ENCODE measurements around the gene ZNF106. TPM values are rescaled to one million over a fixed set of nuclear protein-coding genes. Genes with fewer than 3 reads are reported as not detected.

The ZNF106 gene
- total RNA-seq, 6 donors from 2014 or later, result 67.0 to 130 (median 93.0) TPM

GRCh38 chr15:42375252-42375651 lies 115.7 kb downstream of the ZNF106 start:
- TF ChIP-seq POLR2A (IDR thresholded peaks at IDR 0.05) (no peak), EP300 (IDR thresholded peaks at IDR 0.05) (no peak), POLR2AphosphoS5 (IDR thresholded peaks at IDR 0.05) (no peak)
- no peak overlapping the region for H3K27ac ChIP-seq
- H3K9me3 ChIP-seq, result peaks cover 0 to 4% (median 0%) of the 10 kb centered on the region in 4 donors
- DNase-seq (peak in 1 of 2 donors; percentile 67), ATAC-seq (ENCODE audit: low FRiP score in 2 of 2) (no peak)
- H3K27me3 ChIP-seq, result no peaks in the 10 kb centered on the region
- no peak overlapping the region for H3K4me3 ChIP-seq
- WGBS, 2 donors, result 65 to 78% methylated on average over 5 of the region's 5 CpGs
- no peaks in the 10 kb centered on the region for H3K36me3 ChIP-seq
- H3K4me1 ChIP-seq, result no peaks in the 10 kb centered on the region

DNA sequence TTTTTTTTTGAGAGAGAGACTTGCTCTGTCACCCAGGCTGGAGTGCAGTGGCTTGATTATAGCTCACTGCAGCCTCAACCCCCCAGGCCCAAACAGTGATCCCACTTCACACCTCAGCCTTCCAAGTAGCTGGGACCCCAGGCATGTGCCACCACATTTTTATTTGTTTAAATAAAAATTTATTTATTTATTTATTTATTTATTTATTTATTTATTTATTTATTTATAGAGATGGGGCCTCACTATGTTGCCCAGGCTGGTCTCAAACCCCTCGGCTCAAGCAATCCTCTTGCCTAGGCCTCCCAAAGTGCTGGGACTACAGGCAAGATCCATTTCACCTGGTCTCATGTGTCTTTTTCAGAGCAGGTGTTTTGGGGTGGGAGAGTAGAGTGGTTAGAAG lies 116.1 kb downstream of the ZNF106 start:
- WGBS, 2 donors, result 95 to 97% methylated on average over 1 of the region's 1 CpG
- no peaks in the 10 kb centered on the region for H3K4me1 ChIP-seq
- TF ChIP-seq EP300 (IDR thresholded peaks at IDR 0.05), result no peak
- TF ChIP-seq POLR2AphosphoS5 (IDR thresholded peaks at IDR 0.05), result no peak
- no peak for TF ChIP-seq POLR2A (IDR thresholded peaks at IDR 0.05)
- no peak for TF ChIP-seq CTCF (IDR thresholded peaks at IDR 0.05)
- H3K27me3 ChIP-seq, result no peaks in the 10 kb centered on the region
- ATAC-seq (ENCODE audit: low FRiP score in 2 of 2) (no peak), DNase-seq (no peak)
- H3K27ac ChIP-seq, result no peak overlapping the region
- no peaks in the 10 kb centered on the region for H3K36me3 ChIP-seq
- no peak overlapping the region for H3K4me3 ChIP-seq
- peaks cover 0 to 4% (median 0%) of the 10 kb centered on the region in 4 donors for H3K9me3 ChIP-seq

GRCh38 chr15:42373936-42374335 lies 117.0 kb downstream of the ZNF106 start:
- peak in 1 of 2 donors; percentile 66 for ATAC-seq (ENCODE audit: low FRiP score in 2 of 2)
- H3K9me3 ChIP-seq, result peaks cover 0 to 4% (median 0%) of the 10 kb centered on the region in 4 donors
- no peak for TF ChIP-seq CTCF (IDR thresholded peaks at IDR 0.05)
- no peak for TF ChIP-seq POLR2A (IDR thresholded peaks at IDR 0.05)
- TF ChIP-seq POLR2AphosphoS5 (IDR thresholded peaks at IDR 0.05), result no peak
- no peak for TF ChIP-seq EP300 (IDR thresholded peaks at IDR 0.05)
- no peak overlapping the region for H3K27ac ChIP-seq
- no peaks in the 10 kb centered on the region for H3K36me3 ChIP-seq
- 84 to 98% methylated on average over 4 of the region's 4 CpGs for WGBS, 2 donors
- no peaks in the 10 kb centered on the region for H3K27me3 ChIP-seq
- no peaks in the 10 kb centered on the region for H3K4me1 ChIP-seq
- H3K4me3 ChIP-seq, result no peak overlapping the region
- DNase-seq, result no peak

- no peak for DNase-seq
- WGBS, 2 donors, result 75 to 80% methylated on average over 1 of the region's 1 CpG
- no peaks in the 10 kb centered on the region for H3K4me1 ChIP-seq
- H3K9me3 ChIP-seq, result peaks cover 0 to 4% (median 0%) of the 10 kb centered on the region in 4 donors
- TF ChIP-seq CTCF (IDR thresholded peaks at IDR 0.05) (no peak), EP300 (IDR thresholded peaks at IDR 0.05) (no peak), POLR2AphosphoS5 (IDR thresholded peaks at IDR 0.05) (no peak), POLR2A (IDR thresholded peaks at IDR 0.05) (no peak)
- no peak overlapping the region for H3K4me3 ChIP-seq
- no peaks in the 10 kb centered on the region for H3K27me3 ChIP-seq
- ATAC-seq (ENCODE audit: low FRiP score in 2 of 2), result no peak
- H3K27ac ChIP-seq, result no peak overlapping the region
- no peaks in the 10 kb centered on the region for H3K36me3 ChIP-seq
These were observed 117.7 kb downstream of the ZNF106 start for GRCh38 chr15:42373274-42373673.

GRCh38 chr15:42371096-42371495 lies 119.8 kb downstream of the ZNF106 start:
- DNase-seq (no peak), ATAC-seq (ENCODE audit: low FRiP score in 2 of 2) (no peak)
- Histone ChIP-seq H3K4me3 (no peak overlapping the region), H3K27me3 (no peaks in the 10 kb centered on the region), H3K4me1 (peaks cover 0 to 11% (median 9%) of the 10 kb centered on the region in 4 donors), H3K9me3 (no peaks in the 10 kb centered on the region), H3K27ac (no peak overlapping the region), H3K36me3 (no peaks in the 10 kb centered on the region)
- TF ChIP-seq EP300 (IDR thresholded peaks at IDR 0.05), result no peak
- TF ChIP-seq POLR2A (IDR thresholded peaks at IDR 0.05), result no peak
- no peak for TF ChIP-seq POLR2AphosphoS5 (IDR thresholded peaks at IDR 0.05)
- no peak for TF ChIP-seq CTCF (IDR thresholded peaks at IDR 0.05)
- 74 to 75% methylated on average over 2 of the region's 2 CpGs for WGBS, 2 donors

All from upper lobe of left lung (tissue), 6 donors.